DND-41 (cell line): ENCODE results near the gene TESMIN.

Source experiments
- EZH2 ChIP-seq: IDR thresholded peaks from 3 replicates; pipeline ENCODE4 v1.6.1; 2012; ENCODE audit warnings: borderline replicate concordance, low read depth, mild to moderate bottlenecking, moderate library complexity, low read length, inconsistent platforms; ENCODE audit not compliant: severe bottlenecking
- TF ChIP-seq, protein P1 (sequence below): IDR thresholded peaks from 2 replicates; pipeline ENCODE4 v1.5.1; 2012; ENCODE audit warnings: borderline replicate concordance, low read length, moderate library complexity, mild to moderate bottlenecking; ENCODE audit not compliant: poor library complexity, severe bottlenecking; ENCODE audit errors: extremely low read depth

- TF ChIP-seq, protein P1, sequence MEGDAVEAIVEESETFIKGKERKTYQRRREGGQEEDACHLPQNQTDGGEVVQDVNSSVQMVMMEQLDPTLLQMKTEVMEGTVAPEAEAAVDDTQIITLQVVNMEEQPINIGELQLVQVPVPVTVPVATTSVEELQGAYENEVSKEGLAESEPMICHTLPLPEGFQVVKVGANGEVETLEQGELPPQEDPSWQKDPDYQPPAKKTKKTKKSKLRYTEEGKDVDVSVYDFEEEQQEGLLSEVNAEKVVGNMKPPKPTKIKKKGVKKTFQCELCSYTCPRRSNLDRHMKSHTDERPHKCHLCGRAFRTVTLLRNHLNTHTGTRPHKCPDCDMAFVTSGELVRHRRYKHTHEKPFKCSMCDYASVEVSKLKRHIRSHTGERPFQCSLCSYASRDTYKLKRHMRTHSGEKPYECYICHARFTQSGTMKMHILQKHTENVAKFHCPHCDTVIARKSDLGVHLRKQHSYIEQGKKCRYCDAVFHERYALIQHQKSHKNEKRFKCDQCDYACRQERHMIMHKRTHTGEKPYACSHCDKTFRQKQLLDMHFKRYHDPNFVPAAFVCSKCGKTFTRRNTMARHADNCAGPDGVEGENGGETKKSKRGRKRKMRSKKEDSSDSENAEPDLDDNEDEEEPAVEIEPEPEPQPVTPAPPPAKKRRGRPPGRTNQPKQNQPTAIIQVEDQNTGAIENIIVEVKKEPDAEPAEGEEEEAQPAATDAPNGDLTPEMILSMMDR = no peak
- TF ChIP-seq EZH2 = no peak
These were observed 87.8 kb downstream of the TESMIN start for GRCh38 chr11:68663482-68664010.
